Activated CD8-positive, alpha-beta memory T cell treated with anti-CD3 and anti-CD28 coated beads, Interleukin-2, amount 50 U/mL, for 1 hour (primary cell): ENCODE data around the gene GUCA2A.

Experiments used
- DNase-seq: peaks from one replicate; pipeline ENCODE4 v3.0.0-alpha.2; 2020; ENCODE audit errors: extremely low read depth

The GUCA2A gene

GRCh38 chr1:42176902-42177519 lies 12.5 kb upstream of the GUCA2A start:
- DNase-seq = no peak

DNA sequence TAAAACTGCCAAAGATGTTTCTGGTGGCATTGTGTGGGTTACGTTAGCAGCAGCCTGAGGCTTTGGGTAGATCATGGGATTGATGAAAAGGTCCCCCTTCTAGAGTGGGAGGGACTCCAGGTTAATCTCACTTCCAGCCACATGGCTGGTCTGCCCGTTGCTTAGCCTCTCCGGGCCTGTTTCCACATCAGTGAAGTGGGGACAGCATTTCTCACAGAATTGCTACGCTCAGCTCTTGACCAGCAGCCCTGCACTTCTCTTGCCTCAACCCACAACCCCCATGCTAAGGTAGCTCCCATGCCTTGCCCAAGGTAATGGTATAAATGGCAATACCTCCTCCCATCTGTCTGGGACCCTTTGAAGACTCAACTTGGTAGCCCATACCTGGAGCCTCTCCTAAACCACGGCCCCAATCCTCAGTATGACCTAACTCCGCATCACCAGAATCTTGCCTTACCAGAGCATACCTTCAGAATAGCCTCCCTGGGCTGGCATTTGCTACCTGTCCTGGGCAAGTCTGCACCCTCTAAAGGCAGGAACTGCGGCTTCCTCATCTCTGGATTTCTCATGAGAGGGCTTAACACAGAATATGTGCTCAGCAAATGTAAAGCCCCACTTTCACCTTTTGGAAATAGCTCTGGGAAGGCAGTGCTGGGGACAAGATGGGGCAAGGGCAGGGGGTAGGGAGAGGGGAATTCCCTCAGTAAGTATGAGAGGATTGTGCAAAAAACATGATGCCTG lies 10.9 kb upstream of the GUCA2A start:
- DNase-seq = no peak

GRCh38 chr1:42173961-42174735 lies 9.6 kb upstream of the GUCA2A start:
- DNase-seq = no peak

DNA sequence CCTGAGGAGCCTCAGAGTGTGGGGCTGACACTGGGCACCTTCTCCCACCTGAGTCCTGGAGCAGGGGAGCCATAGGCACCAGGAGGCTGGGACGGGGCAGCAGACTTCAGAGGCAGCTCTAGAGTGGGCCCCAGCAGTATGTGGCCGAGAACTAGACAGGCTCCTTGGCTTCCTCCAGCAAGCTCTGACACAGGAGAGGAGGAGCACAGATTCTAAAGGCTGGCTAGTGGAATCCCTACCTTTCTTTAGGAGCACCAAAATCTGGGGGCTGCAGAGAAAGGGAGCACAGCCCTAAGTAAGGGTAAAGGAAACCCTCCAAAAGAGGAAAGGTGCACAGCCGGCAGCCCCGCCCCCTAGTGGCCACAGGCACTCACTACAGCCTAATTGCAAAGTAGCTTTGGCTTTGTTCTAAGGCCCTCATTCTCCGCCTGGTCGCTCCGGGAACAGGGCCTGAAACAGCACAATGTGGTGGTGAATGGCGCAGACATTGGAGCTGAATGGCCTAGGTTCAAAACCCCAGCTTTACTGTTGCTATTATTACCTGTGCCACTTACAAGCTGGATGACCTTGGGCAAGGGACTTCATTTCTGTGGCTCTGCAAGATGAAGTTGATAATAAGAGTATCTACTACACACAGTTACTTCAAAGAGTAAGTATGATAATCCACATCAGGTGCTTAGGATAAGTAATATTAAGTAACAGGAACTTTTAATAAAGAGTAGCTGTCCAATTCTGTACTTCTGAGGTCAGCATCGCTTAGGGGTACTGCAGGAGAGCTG lies 8.8 kb upstream of the GUCA2A start:
- DNase-seq = peak; percentile 11

DNA sequence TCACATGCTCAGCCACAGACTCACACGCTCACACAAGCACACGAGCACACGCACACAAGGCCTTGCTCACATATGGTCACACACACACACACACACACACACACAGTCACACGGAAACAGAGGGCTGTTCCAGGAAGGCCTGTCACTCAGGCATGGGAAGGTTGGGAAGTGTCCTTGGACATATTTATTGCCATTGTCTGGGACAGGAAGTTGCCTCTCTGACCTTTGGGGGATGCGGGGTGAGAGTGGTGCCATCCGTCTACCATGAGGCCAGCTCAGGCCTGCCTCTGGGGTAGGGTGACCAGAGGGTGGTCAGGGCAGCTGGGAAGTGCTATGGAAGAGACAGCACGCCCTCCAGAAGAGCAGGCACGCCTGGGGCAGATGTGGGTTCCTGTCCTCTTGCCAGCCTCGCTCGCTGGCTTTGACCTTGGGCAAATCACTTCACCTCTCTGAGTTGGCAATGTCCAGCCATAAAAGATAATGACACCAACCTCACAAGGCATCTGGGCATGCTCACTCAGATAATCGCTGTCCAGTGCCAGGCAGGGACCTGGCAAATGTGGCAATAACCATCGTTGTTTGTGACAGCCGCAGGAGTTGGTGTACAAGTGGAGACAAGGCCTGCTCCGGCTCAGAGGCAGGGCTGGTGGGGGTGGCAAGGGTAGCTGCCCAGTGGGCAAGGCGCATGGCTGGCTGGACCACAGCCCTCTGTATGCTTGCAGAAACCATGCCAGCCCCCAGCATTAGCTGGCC lies 8.0 kb upstream of the GUCA2A start:
- no peak for DNase-seq

- DNase-seq = no peak
Measured at GRCh38 chr1:42171679-42172266, 7.2 kb upstream of the GUCA2A start.

DNA sequence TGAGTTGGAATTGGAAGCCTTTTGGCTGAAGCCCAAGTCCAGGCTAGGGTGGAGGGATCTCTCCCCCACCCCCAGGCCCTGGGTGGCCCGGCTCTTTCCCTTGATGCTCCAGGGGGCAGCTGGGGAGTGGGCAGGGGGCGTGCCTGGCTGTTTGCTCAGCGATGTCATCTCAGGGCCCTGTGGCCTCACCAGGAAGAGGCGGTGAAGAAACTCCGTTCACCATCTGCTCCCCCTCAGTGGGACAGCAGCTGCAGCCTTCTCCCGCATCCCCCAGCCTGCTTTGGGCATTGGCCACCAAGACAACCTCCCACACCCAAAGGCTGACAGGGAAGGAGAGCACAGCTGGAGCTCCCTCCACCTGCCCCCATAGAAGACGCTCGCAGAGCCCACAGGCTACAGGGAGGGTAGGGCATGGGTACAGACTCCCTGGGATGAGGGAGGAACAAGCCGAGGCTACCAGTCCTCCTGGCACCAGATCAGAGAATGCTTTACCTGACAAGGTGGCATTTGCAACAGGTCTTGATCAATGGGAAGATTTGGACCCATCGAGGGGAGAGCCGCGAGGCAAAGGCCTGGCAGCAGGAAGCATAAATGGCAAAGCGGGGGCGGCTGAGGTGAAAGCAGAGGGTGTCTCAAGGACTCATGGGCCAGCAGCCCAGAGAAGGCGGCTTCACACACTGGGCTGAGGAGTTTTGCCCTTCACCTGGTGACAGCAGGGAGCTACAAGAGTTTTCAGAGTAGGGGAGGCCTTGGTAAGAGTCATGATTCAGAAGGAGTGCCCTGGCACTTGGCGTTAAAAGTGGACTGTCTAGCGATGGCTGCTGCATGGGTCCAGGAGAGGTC lies 6.5 kb upstream of the GUCA2A start:
- no peak for DNase-seq

DNA sequence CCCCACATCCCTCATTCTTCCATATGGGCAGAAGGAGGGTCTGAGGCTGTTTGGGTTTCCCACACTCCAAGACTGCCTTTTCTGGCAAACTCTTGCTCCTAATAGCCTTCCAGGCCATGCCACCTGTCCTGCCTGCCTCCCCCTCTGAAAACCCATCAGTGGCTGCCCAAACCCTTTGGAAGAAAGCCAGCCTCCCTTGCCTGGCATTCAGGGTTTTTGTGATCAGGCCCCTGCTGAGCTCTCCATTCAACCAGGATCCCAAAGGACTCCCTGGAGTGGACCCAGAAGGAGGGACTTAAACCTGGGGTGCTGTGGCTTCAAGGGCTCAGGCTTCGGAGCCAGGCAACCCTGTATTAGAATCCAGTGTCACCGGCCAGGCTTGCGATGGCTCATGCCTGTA lies 4.2 kb upstream of the GUCA2A start:
- no peak for DNase-seq

DNA sequence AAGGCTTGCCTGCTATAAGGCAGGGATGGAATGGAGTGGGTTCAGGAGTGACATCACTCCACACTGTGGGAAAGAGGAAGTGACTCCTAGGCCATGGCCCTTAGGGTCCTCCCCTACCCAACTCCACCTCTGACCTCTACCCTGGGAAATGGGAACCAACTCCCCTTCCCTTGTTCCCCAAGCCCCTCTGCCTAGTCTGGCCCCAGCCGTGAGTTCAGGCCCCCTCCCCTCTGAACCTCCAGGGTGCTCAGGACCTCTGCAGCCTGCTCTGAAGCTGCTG lies 3.8 kb upstream of the GUCA2A start:
- DNase-seq = no peak

GRCh38 chr1:42167611-42168390 lies 3.3 kb upstream of the GUCA2A start:
- no peak for DNase-seq

- no peak for DNase-seq
Measured at GRCh38 chr1:42165511-42166210, 1.1 kb upstream of the GUCA2A start.

GRCh38 chr1:42163536-42164503 lies 725 bp downstream of the GUCA2A start:
- no peak for DNase-seq

GRCh38 chr1:42163114-42163513 lies 1.4 kb downstream of the GUCA2A start:
- DNase-seq = no peak

DNA sequence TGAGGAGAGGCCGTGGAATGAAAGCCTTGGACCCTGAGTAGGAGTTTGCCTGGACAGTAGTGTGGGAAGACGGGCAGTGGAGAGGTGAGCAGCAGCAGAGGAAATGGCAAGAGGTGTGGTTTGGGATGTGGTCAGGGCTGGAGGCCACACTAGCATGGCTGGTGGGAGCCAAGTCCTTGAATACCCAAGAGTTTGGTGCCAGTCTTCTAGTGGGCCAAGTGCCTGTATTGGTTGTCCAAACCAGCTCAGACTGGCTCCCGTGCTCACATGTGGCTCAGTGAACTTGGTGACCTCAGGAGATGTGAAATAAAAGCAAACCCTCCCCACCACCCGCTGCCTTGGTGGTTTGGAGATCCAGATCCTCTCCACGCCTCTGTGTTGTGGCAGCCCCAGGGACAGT lies 2.4 kb downstream of the GUCA2A start:
- no peak for DNase-seq

DNA sequence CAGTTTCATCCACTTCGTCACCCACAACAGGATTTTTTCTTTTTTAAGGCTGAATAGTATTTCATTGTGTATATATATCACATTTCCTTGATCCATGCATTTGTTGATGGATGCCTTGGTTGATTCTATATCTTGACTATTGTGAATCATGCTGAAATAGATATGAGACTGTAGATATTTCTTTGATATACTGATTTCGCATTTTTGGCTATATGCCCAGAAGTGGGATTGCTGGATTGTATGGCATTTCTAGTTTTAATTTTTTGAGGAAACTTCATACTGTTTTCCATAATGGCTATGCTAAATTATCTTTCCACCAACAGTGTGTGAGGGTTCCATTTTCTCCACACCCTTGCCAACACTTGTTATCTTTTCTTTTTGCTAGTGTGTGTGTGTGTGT lies 6.4 kb downstream of the GUCA2A start:
- no peak for DNase-seq

DNA sequence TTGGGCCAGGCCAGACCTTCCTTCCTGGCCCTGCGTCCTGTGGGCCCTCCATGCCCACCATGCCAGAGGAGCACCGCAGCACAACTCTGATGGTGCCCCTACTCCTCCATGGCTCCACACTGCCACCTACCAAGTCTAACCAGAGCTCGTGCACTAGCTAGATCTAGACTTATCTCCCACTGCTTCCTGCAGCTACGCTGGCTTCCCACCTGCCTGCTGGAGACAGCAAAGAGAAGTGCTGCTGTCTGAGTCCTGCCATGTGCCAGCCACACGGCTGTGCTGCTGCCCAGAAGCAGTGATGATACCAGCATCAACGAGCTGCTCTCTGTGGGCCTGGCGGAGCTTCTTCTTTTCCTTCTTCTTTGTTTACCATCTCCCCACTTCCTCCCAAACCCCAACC lies 6.9 kb downstream of the GUCA2A start:
- no peak for DNase-seq

GRCh38 chr1:42155362-42155761 lies 9.2 kb downstream of the GUCA2A start:
- DNase-seq = no peak

GRCh38 chr1:42154685-42155084 lies 9.9 kb downstream of the GUCA2A start:
- DNase-seq = no peak
